Endothelial cell of umbilical vein (primary cell): Measurements from ENCODE around the gene MYO1H. TPM values are rescaled to one million over a fixed set of nuclear protein-coding genes. Genes with fewer than 3 reads are reported as not detected.

Source experiments
- BruUV-seq: library from RNA; stranded (reverse); fragments of 400-500 nt; replicated peaks from 2 replicates; lab custom pipeline; 2021; lab: Mats Ljungman, UMichigan
- CTCF ChIA-PET: fragments of 300-600, 350-600 bp; sonication (Branson Sonifier 250); formaldehyde crosslinking; loops from one replicate; lab custom pipeline; 2021; ENCODE audit warnings: antibody characterized with exemption, inconsistent platforms; lab: Charles Lee
- POLR2A ChIA-PET: fragments of 300-600, 350-600 bp; sonication (Branson Sonifier 250); formaldehyde crosslinking; loops from one replicate; lab custom pipeline; 2021; ENCODE audit warnings: antibody characterized with exemption, inconsistent platforms; lab: Charles Lee
- DNase-seq: peaks from one replicate; pipeline ENCODE4 v3.0.0-alpha.2; 2011; ENCODE audit warnings: low read depth, low spot score
- FAIRE-seq: peaks from 2 replicates; lab custom pipeline; 2011; peaks lifted over from hg19 to GRCh38; lab: Jason Lieb, UNC
- H2AFZ ChIP-seq: 2 replicates; pipeline ENCODE4 v1.6.0; 2012; ENCODE audit warnings: low read depth, low read length, control low read depth, inconsistent platforms
- H3K27ac ChIP-seq: 2 replicates; pipeline ENCODE4 v1.5.1; 2011; ENCODE audit warnings: low read depth, mild to moderate bottlenecking, control low read depth, low read length, moderate library complexity; ENCODE audit not compliant: insufficient read depth
- H3K27me3 ChIP-seq, 2 experiments: 2 replicates each; pipeline versions ENCODE4 v1.6.0 to v1.6.1; 2011; ENCODE audit warnings: low read length in 2 of 2, mixed read lengths in 1 of 2; ENCODE audit not compliant: control insufficient read depth in 2 of 2, insufficient read depth in 2 of 2
- H3K36me3 ChIP-seq, 2 experiments: 2 replicates in 1 of 2; 3 replicates in 1 of 2; pipeline ENCODE4 v1.5.1; 2011; ENCODE audit warnings: low read length in 2 of 2, mild to moderate bottlenecking in 1 of 2, moderate library complexity in 1 of 2; ENCODE audit not compliant: control insufficient read depth in 2 of 2, insufficient read depth in 2 of 2; ENCODE audit errors: extremely low read depth in 1 of 2
- H3K4me1 ChIP-seq: 3 replicates; pipeline ENCODE4 v1.5.1; 2011; ENCODE audit warnings: mild to moderate bottlenecking, low read length; ENCODE audit not compliant: control insufficient read depth, insufficient read depth; ENCODE audit errors: extremely low read depth
- H3K4me2 ChIP-seq: 2 replicates; pipeline ENCODE4 v1.6.1; 2011; ENCODE audit warnings: low read length, control low read depth, mixed read lengths; ENCODE audit not compliant: insufficient read depth
- H3K4me3 ChIP-seq, 3 experiments: fragments of 200-600 bp in 1 of 3; sonication (generic), shearing (Covaris generic) in 1 of 3; replicated peaks in 1 of 3; 2 replicates each; pipeline ENCODE4 v1.5.1; 2011 to 2016; ENCODE audit warnings: control low read depth in 3 of 3, low read length in 3 of 3, mild to moderate bottlenecking in 2 of 3, inconsistent platforms in 1 of 3, low read depth in 1 of 3, moderate library complexity in 1 of 3; ENCODE audit not compliant: insufficient read depth in 1 of 3
- H3K79me2 ChIP-seq: 2 replicates; pipeline ENCODE4 v1.6.0; 2012; ENCODE audit warnings: low read length, inconsistent platforms; ENCODE audit not compliant: control insufficient read depth, insufficient read depth
- H3K9ac ChIP-seq: replicated peaks from 2 replicates; pipeline ENCODE3; 2011; ENCODE audit warnings: low read length, control low read depth; ENCODE audit not compliant: insufficient read depth; ENCODE audit errors: extremely low read depth
- H3K9me1 ChIP-seq: replicated peaks from 3 replicates; pipeline ENCODE4 v1.6.0; 2011; ENCODE audit warnings: mild to moderate bottlenecking, low read length; ENCODE audit not compliant: control insufficient read depth, insufficient read depth; ENCODE audit errors: extremely low read depth
- H3K9me3 ChIP-seq: replicated peaks from 2 replicates; pipeline ENCODE4 v1.5.1; 2012; ENCODE audit warnings: low read length, inconsistent platforms; ENCODE audit not compliant: control insufficient read depth, insufficient read depth
- H4K20me1 ChIP-seq: replicated peaks from 2 replicates; pipeline ENCODE3; 2011; ENCODE audit warnings: mild to moderate bottlenecking, low read length; ENCODE audit not compliant: control insufficient read depth, insufficient read depth; ENCODE audit errors: extremely low read depth
- EZH2 ChIP-seq: IDR thresholded peaks from 2 replicates; pipeline ENCODE4 v1.6.1; 2012; ENCODE audit warnings: borderline replicate concordance, low read depth, mild to moderate bottlenecking, moderate library complexity, low read length, inconsistent platforms; ENCODE audit not compliant: severe bottlenecking
- FOS ChIP-seq: IDR thresholded peaks from 2 replicates; pipeline ENCODE4 v1.6.1; 2011; ENCODE audit warnings: mild to moderate bottlenecking, low read length, moderate library complexity, borderline replicate concordance; ENCODE audit not compliant: insufficient read depth
- GATA2 ChIP-seq: IDR thresholded peaks from 2 replicates; pipeline ENCODE4 v1.7.0; 2011; ENCODE audit warnings: low read depth, mild to moderate bottlenecking, moderate library complexity, mixed read lengths, low read length; ENCODE audit not compliant: insufficient read length, insufficient read depth
- JUN ChIP-seq: IDR thresholded peaks from 2 replicates; pipeline ENCODE4 v1.6.1; 2011; ENCODE audit warnings: borderline replicate concordance, low read depth; ENCODE audit not compliant: insufficient read length, insufficient read depth
- MYC ChIP-seq: IDR thresholded peaks from one replicate; pipeline ENCODE4 v1.6.1; 2011; ENCODE audit warnings: mild to moderate bottlenecking, low read depth, low read length
- POLR2A ChIP-seq: IDR thresholded peaks from 2 replicates; pipeline ENCODE4 v1.6.1; 2012; ENCODE audit warnings: low read depth, mild to moderate bottlenecking, control low read depth, low read length
- POLR2AphosphoS5 ChIP-seq: IDR thresholded peaks from 2 replicates; pipeline ENCODE4 v1.6.1; 2012; ENCODE audit warnings: low read depth, mild to moderate bottlenecking, control low read depth, low read length, moderate library complexity; ENCODE audit not compliant: insufficient read depth
- dilution Hi-C: fragments of 300-500 bp; cut with MboI; formaldehyde crosslinking; loops from one replicate; pipeline ENCODE4 v1.15.0; 2019; ENCODE audit warnings: low sequenced_read_pairs; ENCODE audit not compliant: extremely low pct_ligation_motif_present
- intact Hi-C: fragments of 100-400 bp; cut with micrococcal nuclease; formaldehyde crosslinking; loops from one replicate; pipeline ENCODE4 v1.10.0; 2022
- polyA plus RNA-seq, 4 experiments: library from polyadenylated mRNA; depleted of rRNA in 3 of 4; stranded (reverse) in 3 of 4; unstranded in 1 of 4; fragments of >200 nt; gene quantifications; 2 replicates each; pipeline versions ENCODE4 v1.2.1 to v1.2.3, GENCODE V29; 2011 to 2012; ENCODE audit warnings: missing spikeins in 1 of 4
- total RNA-seq: library from RNA; stranded (reverse); gene quantifications from 2 replicates; pipeline ENCODE4 v1.2.3, GENCODE V29; 2021
- TF ChIP-seq, protein P1 (sequence below): IDR thresholded peaks from 2 replicates; pipeline ENCODE4 v1.6.1; 2011; ENCODE audit not compliant: insufficient read depth, insufficient read length
- TF ChIP-seq, protein P2 (sequence below), 2 donors: IDR thresholded peaks; 1 replicate in 1 of 2; 2 replicates in 1 of 2; pipeline ENCODE4 v1.5.1; 2011; ENCODE audit warnings: low read length in 2 of 2, mild to moderate bottlenecking in 2 of 2, moderate library complexity in 2 of 2, control low read depth in 1 of 2, inconsistent platforms in 1 of 2, low read depth in 1 of 2; ENCODE audit not compliant: insufficient read depth in 1 of 2; ENCODE audit errors: extremely low read depth in 1 of 2

MYO1H gene
- total and polyA plus RNA-seq, 2 donors (not counting 3 experiments of a cell fraction or from before 2014, with no cell fraction given), result not detected

DNA sequence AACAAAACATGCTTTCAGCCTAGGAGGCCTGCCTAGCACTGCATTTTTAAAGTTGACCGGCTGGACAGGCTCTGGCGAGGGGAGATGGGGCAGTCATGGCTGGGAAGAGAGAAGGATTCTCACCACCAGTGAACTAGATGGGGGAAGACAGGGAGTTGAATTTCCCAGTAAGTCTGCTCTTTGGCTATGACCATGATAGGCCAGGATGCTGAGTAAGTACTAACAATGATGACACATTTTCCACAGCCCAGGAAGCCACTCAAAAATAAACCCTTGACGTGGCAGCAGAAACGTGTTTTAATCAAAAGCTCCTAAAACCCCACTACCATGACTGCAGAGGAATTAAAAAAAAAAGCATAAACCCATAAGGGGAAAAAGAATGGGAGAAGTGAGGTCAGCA lies 110.4 kb downstream of the MYO1H start:
- FAIRE-seq, result peak; percentile 43

DNA sequence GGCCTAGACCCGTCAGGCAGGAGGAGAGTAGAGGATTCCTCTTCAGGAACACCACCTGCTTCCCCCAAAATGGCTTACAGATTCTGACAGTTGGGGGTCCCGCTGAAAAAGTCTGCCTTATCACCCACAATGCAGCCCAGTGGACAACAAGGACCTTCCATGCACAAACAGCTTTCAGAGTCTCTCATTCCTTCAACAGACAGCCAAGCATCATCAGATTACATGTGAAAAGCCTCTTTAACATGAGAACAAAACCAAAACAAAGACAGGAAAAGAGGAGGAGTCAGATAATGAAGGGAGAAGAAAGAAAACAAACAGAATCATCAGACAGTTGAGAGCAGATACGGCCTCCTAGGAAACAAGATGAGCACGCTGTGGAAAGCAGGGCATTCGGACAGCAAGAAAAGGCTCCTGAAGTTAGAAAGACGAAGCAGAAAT lies 111.1 kb downstream of the MYO1H start:
- TF ChIP-seq, protein P1, sequence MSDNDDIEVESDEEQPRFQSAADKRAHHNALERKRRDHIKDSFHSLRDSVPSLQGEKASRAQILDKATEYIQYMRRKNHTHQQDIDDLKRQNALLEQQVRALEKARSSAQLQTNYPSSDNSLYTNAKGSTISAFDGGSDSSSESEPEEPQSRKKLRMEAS, result no peak
- TF ChIP-seq GATA2, result no peak
- TF ChIP-seq FOS, result no peak
- TF ChIP-seq POLR2A, result no peak
- no peak for TF ChIP-seq MYC
- TF ChIP-seq POLR2AphosphoS5, result no peak
- TF ChIP-seq EZH2, result no peak
- TF ChIP-seq, protein P2, sequence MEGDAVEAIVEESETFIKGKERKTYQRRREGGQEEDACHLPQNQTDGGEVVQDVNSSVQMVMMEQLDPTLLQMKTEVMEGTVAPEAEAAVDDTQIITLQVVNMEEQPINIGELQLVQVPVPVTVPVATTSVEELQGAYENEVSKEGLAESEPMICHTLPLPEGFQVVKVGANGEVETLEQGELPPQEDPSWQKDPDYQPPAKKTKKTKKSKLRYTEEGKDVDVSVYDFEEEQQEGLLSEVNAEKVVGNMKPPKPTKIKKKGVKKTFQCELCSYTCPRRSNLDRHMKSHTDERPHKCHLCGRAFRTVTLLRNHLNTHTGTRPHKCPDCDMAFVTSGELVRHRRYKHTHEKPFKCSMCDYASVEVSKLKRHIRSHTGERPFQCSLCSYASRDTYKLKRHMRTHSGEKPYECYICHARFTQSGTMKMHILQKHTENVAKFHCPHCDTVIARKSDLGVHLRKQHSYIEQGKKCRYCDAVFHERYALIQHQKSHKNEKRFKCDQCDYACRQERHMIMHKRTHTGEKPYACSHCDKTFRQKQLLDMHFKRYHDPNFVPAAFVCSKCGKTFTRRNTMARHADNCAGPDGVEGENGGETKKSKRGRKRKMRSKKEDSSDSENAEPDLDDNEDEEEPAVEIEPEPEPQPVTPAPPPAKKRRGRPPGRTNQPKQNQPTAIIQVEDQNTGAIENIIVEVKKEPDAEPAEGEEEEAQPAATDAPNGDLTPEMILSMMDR (IDR thresholded peaks at IDR 0.05; ENCODE audit: extremely low read depth in 1 of 2, insufficient read depth in 1 of 2, low read depth in 1 of 2, low read length in 2 of 2), result no peak
- TF ChIP-seq JUN, result no peak
- peak; percentile 81 for FAIRE-seq
- H3K9me3 ChIP-seq, result no peaks in the 10 kb centered on the region
- peak; percentile 78 for DNase-seq
- H3K27me3 ChIP-seq, result no peaks in the 10 kb centered on the region
- no peak overlapping the region for H3K4me3 ChIP-seq
- H4K20me1 ChIP-seq, result no peaks in the 10 kb centered on the region
- peak overlapping the region; percentile 30 for H3K9ac ChIP-seq
- POLR2A ChIA-PET, result no interaction called here
- H3K27ac ChIP-seq, result peak overlapping the region; percentile 50
- intact Hi-C loops (loop anchor here (1.0 kb wide), 1 partner anchor 10 kb away; no protein-coding TSS in a partner anchor), dilution Hi-C loops (no loop called here)
- no peak overlapping the region for H2AFZ ChIP-seq
- H3K9me1 ChIP-seq, result no peaks in the 10 kb centered on the region
- peaks cover 59% of the 10 kb centered on the region for H3K4me1 ChIP-seq
- peaks cover 22 to 39% of the 10 kb centered on the region in 2 experiments for H3K36me3 ChIP-seq
- TSS peak; percentile 4 for BruUV-seq
- CTCF ChIA-PET, result interaction anchor here (0.9 to 2.2 kb wide), 4 partner anchors 11 to 31 kb away, joined by 4 to 10 read pairs (median 6); no protein-coding TSS in a partner anchor
- H3K4me2 ChIP-seq, result peak overlapping the region; percentile 13
- H3K79me2 ChIP-seq, result peaks cover 54% of the 10 kb centered on the region

More for the DNA sequence above, 110.4 kb downstream of the MYO1H start:
- no peak overlapping the region for H2AFZ ChIP-seq
- no peaks in the 10 kb centered on the region for H3K9me3 ChIP-seq
- intact Hi-C loops, result loop anchor here (1.0 kb wide), 1 partner anchor 10 kb away; no protein-coding TSS in a partner anchor
- ChIA-PET CTCF (interaction anchor here (0.8 to 2.2 kb wide), 5 partner anchors 8 to 30 kb away, joined by 3 to 10 read pairs (median 6); no protein-coding TSS in a partner anchor), POLR2A (no interaction called here)
- no peaks in the 10 kb centered on the region for H4K20me1 ChIP-seq
- TF ChIP-seq GATA2, result no peak
- TF ChIP-seq JUN, result peak; percentile 36
- no peak for TF ChIP-seq POLR2AphosphoS5
- TF ChIP-seq POLR2A, result no peak
- TF ChIP-seq, protein P1, result no peak
- TF ChIP-seq FOS, result peak; percentile 48
- no peak for TF ChIP-seq EZH2
- H3K36me3 ChIP-seq, result peaks cover 22 to 45% of the 10 kb centered on the region in 2 experiments
- peak overlapping the region; percentile 27 for H3K4me2 ChIP-seq
- H3K27me3 ChIP-seq, result no peaks in the 10 kb centered on the region
- peak overlapping the region; percentile 50 for H3K27ac ChIP-seq
- peaks cover 54% of the 10 kb centered on the region for H3K79me2 ChIP-seq
- no peak overlapping the region for H3K9ac ChIP-seq
- H3K4me1 ChIP-seq, result peaks cover 53% of the 10 kb centered on the region
- H3K9me1 ChIP-seq, result no peaks in the 10 kb centered on the region
- peak; percentile 59 for DNase-seq
- BruUV-seq, result no TSS peak
- H3K4me3 ChIP-seq, result no peak overlapping the region
- dilution Hi-C loops, result no loop called here
